GM12865 (cell line): ENCODE data around the gene POU2F1.

ENCODE experiments used
- DNase-seq: peaks from one replicate; pipeline ENCODE4 v3.0.0; 2010; ENCODE audit warnings: low read depth
- H3K4me3 ChIP-seq: 2 replicates; pipeline ENCODE4 v1.5.1; 2011; ENCODE audit warnings: mild to moderate bottlenecking, low read depth, low read length, control low read depth
- CTCF ChIP-seq: IDR thresholded peaks from 2 replicates; pipeline ENCODE4 v1.5.1; 2011; ENCODE audit warnings: low read length, control low read depth, low read depth, inconsistent platforms; ENCODE audit not compliant: insufficient read depth; ENCODE audit errors: missing control alignments

Gene POU2F1

DNA sequence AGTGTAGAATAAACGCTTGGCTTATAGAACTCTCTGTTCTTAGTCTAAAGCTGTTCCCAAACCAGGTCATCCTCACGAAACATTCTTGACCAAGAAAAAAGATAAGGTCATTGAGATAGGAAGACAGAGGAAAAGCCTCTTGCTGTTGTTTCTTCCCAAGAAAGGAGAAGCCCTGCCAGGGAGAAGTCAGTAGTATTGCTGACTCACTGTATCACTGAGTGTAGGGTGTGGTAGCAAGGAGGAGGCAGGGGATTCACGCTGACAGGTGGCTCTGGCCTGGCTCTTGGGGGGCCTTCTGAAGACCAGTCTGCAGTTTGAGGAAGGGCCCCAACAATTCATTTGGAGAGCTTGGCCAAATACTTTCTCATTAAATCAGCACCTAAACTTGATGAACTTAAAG is 199.8 kb downstream of the POU2F1 start:
- no peak overlapping the region for H3K4me3 ChIP-seq
- DNase-seq: no peak
- TF ChIP-seq CTCF: no peak

- DNase-seq: no peak
- H3K4me3 ChIP-seq: no peak overlapping the region
- TF ChIP-seq CTCF: no peak
Measured at GRCh38 chr1:167423684-167424619, 203.3 kb downstream of the POU2F1 start.

GRCh38 chr1:167425482-167425881 is 204.8 kb downstream of the POU2F1 start:
- DNase-seq: no peak
- H3K4me3 ChIP-seq: no peak overlapping the region
- no peak for TF ChIP-seq CTCF

- no peak for DNase-seq
- H3K4me3 ChIP-seq: no peak overlapping the region
- TF ChIP-seq CTCF: no peak
Measured at GRCh38 chr1:167426716-167427115, 206.0 kb downstream of the POU2F1 start.

DNA sequence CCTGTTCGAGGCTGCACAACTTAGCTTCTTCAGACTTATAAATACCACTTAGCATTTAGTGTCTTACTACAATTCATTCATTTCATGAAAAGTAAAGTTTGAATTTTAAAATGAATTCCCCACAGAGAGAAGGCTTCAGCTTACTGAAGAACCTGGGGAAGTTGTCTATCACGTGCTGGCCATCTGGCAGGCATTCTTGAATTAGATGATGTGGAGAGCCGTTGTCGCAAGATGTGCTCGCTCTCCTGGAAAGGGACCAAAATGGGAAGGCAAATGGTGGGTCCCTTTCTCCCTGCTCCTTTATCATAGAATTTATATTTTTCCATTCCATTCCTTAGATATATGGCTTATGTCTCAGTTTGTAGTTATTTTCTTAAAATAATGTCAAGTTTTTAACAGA is 207.2 kb downstream of the POU2F1 start:
- no peak for TF ChIP-seq CTCF
- DNase-seq: no peak
- no peak overlapping the region for H3K4me3 ChIP-seq

GRCh38 chr1:167428395-167428794 is 207.7 kb downstream of the POU2F1 start:
- H3K4me3 ChIP-seq: no peak overlapping the region
- no peak for TF ChIP-seq CTCF
- DNase-seq: no peak
